Measurements from ENCODE around the gene CRYBG3.

The CRYBG3 gene

DNA sequence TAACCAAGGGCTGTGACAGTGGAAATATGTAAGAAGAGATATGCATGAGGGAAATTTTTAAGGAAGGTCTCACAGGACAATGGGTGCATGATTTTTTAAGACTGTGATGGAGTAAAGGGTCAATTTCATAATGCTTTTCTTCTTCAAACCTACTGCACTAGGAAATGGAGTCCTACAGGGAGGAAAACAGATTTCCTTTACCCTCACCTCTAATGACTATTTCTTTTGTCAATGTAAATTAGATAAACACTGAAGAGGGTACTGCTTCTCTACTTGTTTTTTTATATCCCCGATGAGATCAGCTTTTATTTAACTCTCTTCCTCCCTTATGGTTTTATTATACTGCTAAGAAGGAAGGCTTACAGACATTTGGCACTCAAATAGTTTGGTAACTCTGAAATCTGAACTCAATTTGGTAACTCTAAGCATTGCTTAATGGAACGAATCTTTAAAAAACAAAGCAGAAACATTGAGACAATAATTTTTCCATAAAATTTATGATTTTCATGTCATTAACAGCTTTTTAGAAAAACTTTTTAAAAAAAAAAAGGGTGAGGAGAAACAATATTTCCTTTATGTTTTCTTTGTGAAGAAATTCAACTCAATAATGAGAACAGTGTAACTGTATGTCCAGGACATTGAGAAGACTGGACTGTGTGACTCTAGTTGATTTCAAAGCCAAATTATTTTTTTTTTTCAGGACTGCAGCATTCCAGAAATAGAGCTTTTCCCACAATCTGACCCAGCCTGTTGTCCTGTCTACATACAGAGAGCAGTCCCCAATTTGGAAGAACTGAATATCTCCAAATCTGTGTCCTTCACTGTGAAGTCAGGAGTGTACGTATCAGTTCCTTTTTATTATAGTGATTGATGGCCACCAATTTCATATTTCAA, 64.4 kb downstream of the CRYBG3 start:
- DNase-seq (ENCODE audit: low read depth): no peak
- TF ChIP-seq, protein P1, sequence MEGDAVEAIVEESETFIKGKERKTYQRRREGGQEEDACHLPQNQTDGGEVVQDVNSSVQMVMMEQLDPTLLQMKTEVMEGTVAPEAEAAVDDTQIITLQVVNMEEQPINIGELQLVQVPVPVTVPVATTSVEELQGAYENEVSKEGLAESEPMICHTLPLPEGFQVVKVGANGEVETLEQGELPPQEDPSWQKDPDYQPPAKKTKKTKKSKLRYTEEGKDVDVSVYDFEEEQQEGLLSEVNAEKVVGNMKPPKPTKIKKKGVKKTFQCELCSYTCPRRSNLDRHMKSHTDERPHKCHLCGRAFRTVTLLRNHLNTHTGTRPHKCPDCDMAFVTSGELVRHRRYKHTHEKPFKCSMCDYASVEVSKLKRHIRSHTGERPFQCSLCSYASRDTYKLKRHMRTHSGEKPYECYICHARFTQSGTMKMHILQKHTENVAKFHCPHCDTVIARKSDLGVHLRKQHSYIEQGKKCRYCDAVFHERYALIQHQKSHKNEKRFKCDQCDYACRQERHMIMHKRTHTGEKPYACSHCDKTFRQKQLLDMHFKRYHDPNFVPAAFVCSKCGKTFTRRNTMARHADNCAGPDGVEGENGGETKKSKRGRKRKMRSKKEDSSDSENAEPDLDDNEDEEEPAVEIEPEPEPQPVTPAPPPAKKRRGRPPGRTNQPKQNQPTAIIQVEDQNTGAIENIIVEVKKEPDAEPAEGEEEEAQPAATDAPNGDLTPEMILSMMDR (IDR thresholded peaks at IDR 0.05; ENCODE audit: insufficient read depth, low read depth, low read length, missing control alignments): no peak
- H3K4me3 ChIP-seq (ENCODE audit: low read depth, low read length): no peak overlapping the region

DNA sequence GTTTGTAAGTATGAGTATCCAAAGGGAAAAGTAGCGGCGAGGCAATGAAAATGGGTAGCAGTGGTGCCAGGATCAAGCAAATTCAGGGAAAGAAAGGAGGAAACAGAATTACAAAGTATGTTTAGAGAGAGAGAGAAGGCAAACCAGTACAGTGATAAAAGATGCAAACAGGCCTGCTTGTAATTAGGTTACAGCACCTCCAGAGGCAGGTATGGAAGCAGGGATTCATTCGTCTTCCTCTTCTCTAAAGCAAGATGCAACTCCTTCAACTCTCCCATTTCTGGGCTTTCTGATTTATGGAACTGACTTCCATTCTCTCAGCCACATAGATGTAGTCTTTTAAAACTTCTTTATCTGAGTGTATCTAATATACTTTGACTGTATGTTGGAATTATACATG, 68.0 kb downstream of the CRYBG3 start:
- no peak for DNase-seq (ENCODE audit: low read depth)
- TF ChIP-seq, protein P1 (IDR thresholded peaks at IDR 0.05; ENCODE audit: insufficient read depth, low read depth, low read length, missing control alignments): no peak
- H3K4me3 ChIP-seq (ENCODE audit: low read depth, low read length): no peak overlapping the region

DNA sequence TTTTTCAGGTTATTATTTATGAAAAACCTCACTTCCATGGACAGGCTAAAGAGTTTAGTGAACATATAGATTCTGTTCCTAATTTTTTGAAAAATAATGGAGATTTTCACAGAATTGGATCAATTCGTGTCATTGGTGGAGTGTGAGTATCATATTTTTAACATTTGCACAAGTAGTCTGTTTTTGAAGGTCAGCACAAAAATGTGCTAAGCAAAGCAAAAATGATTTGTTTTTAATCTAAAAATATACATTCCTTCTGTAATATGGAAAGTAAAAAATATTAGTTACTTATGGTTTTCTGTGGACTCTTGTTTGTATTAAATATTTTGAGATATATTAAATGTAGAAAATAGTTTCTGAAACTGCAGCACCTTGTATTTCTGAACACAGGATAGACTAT, 71.0 kb downstream of the CRYBG3 start:
- H3K4me3 ChIP-seq (ENCODE audit: low read depth, low read length): no peak overlapping the region
- no peak for DNase-seq (ENCODE audit: low read depth)
- TF ChIP-seq, protein P1 (IDR thresholded peaks at IDR 0.05; ENCODE audit: insufficient read depth, low read depth, low read length, missing control alignments): no peak

DNA sequence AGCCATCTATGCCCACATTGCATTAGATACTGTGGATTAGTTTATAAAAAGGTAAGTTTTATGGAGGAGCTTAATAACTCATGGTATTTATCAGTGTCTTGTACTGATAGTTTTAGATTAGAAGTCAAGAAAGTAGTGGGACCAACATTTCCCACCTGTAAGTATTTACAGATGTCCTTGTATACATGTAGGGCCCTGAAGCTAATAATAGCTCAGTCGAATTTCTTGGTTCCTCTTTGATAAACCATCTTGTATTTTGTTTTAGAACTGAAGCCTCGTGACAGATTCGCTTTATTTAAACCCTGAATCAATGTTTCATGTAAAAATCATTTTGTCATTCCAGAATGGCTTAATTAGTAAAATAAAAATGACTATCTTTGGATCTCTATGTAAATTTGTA, 73.4 kb downstream of the CRYBG3 start:
- no peak overlapping the region for H3K4me3 ChIP-seq (ENCODE audit: low read depth, low read length)
- TF ChIP-seq, protein P1 (IDR thresholded peaks at IDR 0.05; ENCODE audit: insufficient read depth, low read depth, low read length, missing control alignments): no peak
- peak; percentile 23 for DNase-seq (ENCODE audit: low read depth)

DNA sequence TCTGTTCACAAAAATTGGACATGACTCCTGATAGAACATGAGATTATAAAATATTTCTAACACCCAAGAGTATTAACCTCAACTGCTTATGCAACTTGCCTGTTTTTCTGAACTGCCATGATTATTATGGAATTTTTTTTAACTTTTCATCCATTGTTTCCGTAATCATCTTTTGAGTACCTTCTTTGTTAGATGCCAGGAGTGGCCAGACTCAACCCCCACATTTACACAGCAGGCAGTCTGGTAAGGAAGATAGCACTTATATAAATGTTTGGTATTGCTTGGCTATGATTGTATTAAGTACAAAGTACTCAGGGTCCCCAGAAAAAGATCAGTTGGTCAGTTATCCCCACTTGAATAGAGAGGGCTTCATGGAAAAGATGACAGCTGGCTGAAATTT, 74.3 kb downstream of the CRYBG3 start:
- DNase-seq (ENCODE audit: low read depth): no peak
- H3K4me3 ChIP-seq (ENCODE audit: low read depth, low read length): no peak overlapping the region
- TF ChIP-seq, protein P1 (IDR thresholded peaks at IDR 0.05; ENCODE audit: insufficient read depth, low read depth, low read length, missing control alignments): no peak

DNA sequence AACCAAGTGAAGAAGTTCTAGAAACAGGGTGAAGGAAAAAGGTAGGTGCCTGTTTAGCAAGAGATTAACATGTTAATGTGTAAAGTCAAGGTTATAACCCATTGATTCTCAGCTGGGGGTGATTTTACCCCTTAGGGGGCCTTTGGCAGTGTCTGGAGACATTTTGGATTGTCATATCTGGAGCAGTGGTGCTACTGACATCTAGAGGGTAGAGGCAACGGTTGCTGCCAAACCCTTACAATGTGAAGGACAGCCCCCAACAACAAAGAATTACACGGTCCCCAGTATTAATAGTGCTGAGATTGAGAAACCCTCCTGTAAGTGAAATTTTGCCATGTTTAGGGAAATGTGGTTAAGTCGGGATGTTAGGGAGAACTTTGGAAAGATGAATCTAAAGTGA, 74.7 kb downstream of the CRYBG3 start:
- no peak for DNase-seq (ENCODE audit: low read depth)
- H3K4me3 ChIP-seq (ENCODE audit: low read depth, low read length): no peak overlapping the region
- TF ChIP-seq, protein P1 (IDR thresholded peaks at IDR 0.05; ENCODE audit: insufficient read depth, low read depth, low read length, missing control alignments): no peak

DNA sequence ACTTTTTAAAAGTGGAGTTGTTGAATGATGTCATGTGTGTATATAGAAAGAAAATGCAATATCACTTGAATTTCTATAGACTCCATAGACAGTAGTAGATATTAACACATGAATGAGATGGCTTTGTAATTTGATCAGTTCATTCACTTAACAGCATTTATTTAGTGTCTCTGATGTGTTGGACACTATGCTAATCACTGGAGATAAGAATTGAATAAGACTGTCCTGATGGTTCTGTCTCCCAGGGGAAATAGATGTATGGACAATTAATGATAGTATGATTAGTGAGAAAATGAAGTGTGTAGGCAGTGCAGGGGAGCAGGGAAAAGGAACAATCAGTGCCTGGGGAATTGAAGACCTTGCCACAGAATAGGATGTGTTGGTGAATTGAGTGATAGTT, 77.5 kb downstream of the CRYBG3 start:
- TF ChIP-seq, protein P1 (IDR thresholded peaks at IDR 0.05; ENCODE audit: insufficient read depth, low read depth, low read length, missing control alignments): no peak
- DNase-seq (ENCODE audit: low read depth): no peak

More for the DNA sequence above, 77.5 kb downstream of the CRYBG3 start:
- H3K4me3 ChIP-seq (ENCODE audit: low read depth, low read length): no peak overlapping the region
